GM10248 (cell line): ENCODE results near the gene CARS2.

Source experiments
- CTCF ChIA-PET: fragments of 300-600 bp; sonication (Branson Sonifier 250); formaldehyde crosslinking; extraction: SDS; loops from one replicate; lab custom pipeline; 2021; ENCODE audit warnings: antibody characterized with exemption; lab: Yijun Ruan, JAX
- POLR2A ChIA-PET: fragments of 350-650 bp; sonication (Branson Sonifier 250); formaldehyde crosslinking; extraction: SDS; loops from one replicate; lab custom pipeline; 2020; ENCODE audit warnings: antibody characterized with exemption; lab: Yijun Ruan, JAX
- DNase-seq: peaks from one replicate; pipeline ENCODE4 v3.0.0; 2012; ENCODE audit errors: extremely low spot score
- TF ChIP-seq, protein P1 (sequence below): IDR thresholded peaks from 2 replicates; pipeline ENCODE4 v1.5.1; 2012; ENCODE audit warnings: mild to moderate bottlenecking, low read depth; ENCODE audit errors: extremely low read depth, missing control alignments, control extremely low read depth

The CARS2 gene

DNA sequence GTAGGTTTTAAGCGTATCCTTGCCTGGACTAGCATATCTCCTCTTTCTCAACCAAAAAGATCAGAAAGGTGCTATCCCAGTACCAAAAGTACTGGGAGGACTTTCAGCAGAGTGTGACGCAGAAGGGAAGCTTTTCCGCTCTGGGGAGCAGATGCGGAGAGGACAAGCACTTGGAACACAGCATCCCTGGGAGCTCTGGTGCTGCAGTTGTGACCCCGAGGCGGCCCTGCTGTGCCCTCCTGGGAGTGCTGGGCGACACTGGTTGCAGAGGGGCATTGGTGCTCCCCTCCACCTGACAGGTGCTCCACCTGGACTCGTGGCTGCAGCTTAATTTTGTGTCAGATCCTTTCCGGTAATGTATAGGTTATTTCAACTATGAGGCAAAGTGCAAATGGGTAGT lies 87.1 kb downstream of the CARS2 start:
- ChIA-PET CTCF (interaction anchor here (1.0 to 1.4 kb wide), 4 partner anchors 9 to 26 kb away, joined by 3 to 5 read pairs (median 4); no protein-coding TSS in a partner anchor), POLR2A (no interaction called here)
- no peak for DNase-seq
- TF ChIP-seq, protein P1, sequence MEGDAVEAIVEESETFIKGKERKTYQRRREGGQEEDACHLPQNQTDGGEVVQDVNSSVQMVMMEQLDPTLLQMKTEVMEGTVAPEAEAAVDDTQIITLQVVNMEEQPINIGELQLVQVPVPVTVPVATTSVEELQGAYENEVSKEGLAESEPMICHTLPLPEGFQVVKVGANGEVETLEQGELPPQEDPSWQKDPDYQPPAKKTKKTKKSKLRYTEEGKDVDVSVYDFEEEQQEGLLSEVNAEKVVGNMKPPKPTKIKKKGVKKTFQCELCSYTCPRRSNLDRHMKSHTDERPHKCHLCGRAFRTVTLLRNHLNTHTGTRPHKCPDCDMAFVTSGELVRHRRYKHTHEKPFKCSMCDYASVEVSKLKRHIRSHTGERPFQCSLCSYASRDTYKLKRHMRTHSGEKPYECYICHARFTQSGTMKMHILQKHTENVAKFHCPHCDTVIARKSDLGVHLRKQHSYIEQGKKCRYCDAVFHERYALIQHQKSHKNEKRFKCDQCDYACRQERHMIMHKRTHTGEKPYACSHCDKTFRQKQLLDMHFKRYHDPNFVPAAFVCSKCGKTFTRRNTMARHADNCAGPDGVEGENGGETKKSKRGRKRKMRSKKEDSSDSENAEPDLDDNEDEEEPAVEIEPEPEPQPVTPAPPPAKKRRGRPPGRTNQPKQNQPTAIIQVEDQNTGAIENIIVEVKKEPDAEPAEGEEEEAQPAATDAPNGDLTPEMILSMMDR = no peak

DNA sequence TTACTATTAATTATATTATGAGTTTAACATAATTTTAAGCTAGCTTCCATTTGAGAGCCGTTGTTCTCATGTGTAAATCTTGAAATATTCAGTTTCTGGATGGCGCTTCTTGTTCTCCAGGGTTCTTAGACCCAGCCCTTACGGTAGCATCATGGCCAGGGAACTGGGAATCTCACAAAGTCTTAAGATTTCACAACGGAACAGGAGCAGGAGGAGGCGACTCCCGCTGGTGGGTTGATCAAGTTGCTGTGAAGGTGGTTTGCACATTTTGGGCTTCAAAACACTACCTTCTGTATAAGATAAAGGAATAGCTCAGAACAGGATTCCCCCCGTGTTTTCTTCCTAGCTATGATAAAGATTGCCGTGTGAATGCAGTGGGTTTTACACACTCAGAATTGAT lies 87.7 kb downstream of the CARS2 start:
- ChIA-PET CTCF (interaction anchor here (1.0 to 1.4 kb wide), 4 partner anchors 10 to 27 kb away, joined by 3 to 5 read pairs (median 4); no protein-coding TSS in a partner anchor), POLR2A (interaction anchor here (2.1 kb wide), 1 partner anchor 97 kb away, joined by 8 read pairs; no protein-coding TSS in a partner anchor)
- TF ChIP-seq, protein P1 = no peak
- no peak for DNase-seq

DNA sequence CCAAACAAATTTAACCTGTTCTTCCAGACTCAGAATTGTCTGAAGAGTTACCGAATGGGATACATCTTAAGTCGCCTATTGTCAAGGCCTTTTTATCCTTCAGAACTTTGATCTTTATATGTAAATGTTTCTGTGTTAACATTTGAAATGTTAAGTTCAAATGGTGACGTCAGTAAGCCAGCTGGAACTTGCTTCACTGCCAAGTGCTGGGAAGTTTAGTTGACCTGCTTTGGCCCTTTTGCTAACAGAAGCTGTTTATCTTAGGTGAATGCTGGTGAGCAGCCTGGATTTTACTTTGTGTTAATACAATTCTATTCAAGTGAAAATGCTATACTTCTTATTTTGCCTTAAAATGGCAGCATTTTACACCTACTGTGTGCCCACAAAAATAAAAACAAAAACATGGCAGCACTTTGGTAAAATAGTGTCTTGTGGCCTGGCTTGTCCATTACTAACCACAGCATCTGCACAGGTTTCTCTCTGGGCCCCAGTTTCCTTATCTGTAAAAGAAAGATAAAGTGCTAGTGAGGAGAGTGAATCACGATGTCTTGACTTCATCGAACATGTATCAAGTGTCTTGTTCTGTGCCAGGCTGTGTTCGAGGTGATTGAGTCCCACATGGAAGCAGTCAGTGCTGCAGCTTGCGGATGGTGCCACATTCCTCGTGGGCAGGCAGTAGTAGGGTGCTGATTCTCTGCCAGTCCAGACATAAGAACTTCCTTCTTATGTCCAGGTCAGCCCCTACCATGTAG lies 88.4 kb downstream of the CARS2 start:
- DNase-seq = no peak
- CTCF ChIA-PET = interaction anchor here (1.0 to 1.4 kb wide), 7 partner anchors 11 to 58 kb away, joined by 3 to 5 read pairs (median 4); no protein-coding TSS in a partner anchor
- TF ChIP-seq, protein P1 = no peak
- POLR2A ChIA-PET = interaction anchor here (2.1 kb wide), 1 partner anchor 98 kb away, joined by 8 read pairs; no protein-coding TSS in a partner anchor

DNA sequence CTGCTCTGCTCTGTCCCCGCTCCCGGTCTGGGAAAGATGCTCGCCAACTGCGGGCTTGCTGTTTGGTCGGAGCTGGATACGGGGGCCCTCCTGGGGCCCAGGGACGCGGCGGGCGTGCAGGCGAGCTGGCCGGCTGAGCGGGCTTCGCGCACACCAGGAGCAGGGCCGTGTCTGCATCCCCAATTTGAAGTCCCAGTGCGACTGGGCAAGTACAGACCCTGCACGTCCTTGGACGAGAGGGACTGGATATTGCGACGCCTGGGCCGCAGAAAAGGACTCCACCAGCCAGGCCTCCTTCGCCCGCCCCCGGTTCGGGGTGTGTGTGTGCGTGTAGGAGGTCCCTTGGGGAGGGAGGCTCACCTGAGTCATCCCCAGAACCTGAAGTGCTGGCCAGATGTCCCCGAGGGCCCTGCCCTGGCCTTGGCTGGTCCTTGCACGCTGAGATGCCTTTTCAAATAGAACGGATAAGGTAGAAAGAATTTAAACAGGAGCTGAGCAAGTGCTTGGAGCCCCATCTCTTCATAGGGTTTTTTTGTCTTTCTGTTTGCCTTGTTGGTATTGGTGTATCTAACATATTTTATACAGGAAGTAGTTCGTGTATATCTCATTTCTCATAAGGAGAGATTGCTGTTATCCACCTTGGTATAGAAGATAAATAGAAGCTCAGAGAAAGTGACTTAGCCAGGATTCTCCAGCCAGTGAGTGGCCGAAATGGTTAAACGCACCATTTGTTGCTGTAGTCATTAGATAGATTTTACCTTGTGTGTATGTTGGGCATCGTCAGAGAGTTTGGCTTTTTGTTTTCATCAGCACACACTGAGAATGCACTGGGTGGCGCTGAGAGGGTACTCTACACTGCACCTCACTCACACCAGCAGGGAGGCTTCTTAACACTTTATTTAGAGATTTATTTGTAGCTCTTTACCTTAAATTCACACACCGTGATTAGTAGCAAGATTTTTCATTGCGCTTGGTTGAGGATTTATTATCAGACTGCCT lies 89.5 kb downstream of the CARS2 start:
- TF ChIP-seq, protein P1 = peak; percentile 10
- CTCF ChIA-PET = interaction anchor here (1.0 to 1.4 kb wide), 5 partner anchors 19 to 161 kb away, joined by 3 to 4 read pairs (median 4); no protein-coding TSS in a partner anchor
- POLR2A ChIA-PET = interaction anchor here (2.1 kb wide), 1 partner anchor 99 kb away, joined by 8 read pairs; no protein-coding TSS in a partner anchor
- DNase-seq = peak; percentile 74

DNA sequence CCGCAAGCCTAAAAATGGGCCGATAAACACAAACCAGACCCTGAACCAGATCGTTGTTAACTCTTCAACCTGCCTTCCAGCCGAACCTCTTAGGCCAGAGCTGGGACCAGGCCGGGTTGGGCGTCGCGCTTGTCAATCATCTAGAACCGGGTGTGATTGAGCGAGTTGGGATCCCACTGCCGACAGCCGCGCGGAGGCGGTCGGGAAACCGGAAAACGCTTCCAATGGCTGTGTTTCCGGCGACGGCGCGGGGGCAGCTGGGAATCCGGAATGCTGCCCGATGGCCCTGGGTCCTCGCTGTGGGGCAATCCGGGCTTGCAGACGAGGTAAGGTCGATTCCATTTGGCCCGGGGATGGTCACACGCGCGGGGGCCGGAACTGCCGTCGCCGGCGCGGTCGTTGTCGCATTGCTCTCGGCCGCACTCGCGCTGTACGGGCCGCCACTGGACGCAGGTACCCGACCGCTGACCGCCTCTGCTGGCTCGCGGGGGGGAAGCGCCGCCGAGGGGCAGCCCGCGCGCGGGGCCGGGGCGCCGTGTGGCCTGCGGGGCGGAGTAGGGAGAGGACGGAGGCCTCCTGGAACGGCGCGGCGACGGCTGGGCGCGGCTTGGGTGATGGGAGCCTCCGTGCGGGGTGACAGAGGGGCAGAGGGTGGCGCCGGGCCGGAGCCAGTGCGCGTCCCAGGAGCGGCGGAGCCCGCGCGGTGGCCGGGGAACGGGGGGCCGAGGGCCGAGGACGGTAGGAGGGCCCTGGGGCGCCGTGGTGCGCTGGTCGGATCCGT lies 90.4 kb downstream of the CARS2 start, which contains the start of gene NAXD:
Gene NAXD (plus strand): TSS at position 224 of the 781 bp plus-strand sequence. CDS start 57 bp downstream, at position 281.
- TF ChIP-seq, protein P1 = no peak
- ChIA-PET POLR2A (interaction anchor here (1.2 kb wide), 1 partner anchor 97 kb away, joined by 11 read pairs; no protein-coding TSS in a partner anchor), CTCF (interaction anchor here (1.0 to 1.4 kb wide), 2 partner anchors 20 to 160 kb away, joined by 4 read pairs; no protein-coding TSS in a partner anchor)
- DNase-seq = peak; percentile 97
